Ishikawa (cell line): Measurements from ENCODE around the gene LIF.

Experiments
- CEBPB ChIP-seq: IDR thresholded peaks from 2 replicates; pipeline ENCODE4 v1.6.1; 2012
- CREB1 ChIP-seq: IDR thresholded peaks from 2 replicates; pipeline ENCODE4 v1.6.1; 2012; ENCODE audit warnings: low read depth
- EGR1 ChIP-seq: IDR thresholded peaks from 2 replicates; pipeline ENCODE4 v1.6.1; 2012
- EP300 ChIP-seq: IDR thresholded peaks from 2 replicates; pipeline ENCODE4 v1.6.1; 2012; ENCODE audit warnings: borderline replicate concordance
- NFIC ChIP-seq: IDR thresholded peaks from 2 replicates; pipeline ENCODE4 v1.6.1; 2012
- RAD21 ChIP-seq: IDR thresholded peaks from 2 replicates; pipeline ENCODE4 v1.6.1; 2012; ENCODE audit warnings: low read depth
- REST ChIP-seq: IDR thresholded peaks from 2 replicates; pipeline ENCODE4 v1.6.1; 2012; ENCODE audit warnings: low read depth, mild to moderate bottlenecking
- TAF1 ChIP-seq: IDR thresholded peaks from 2 replicates; pipeline ENCODE4 v1.6.1; 2012; ENCODE audit warnings: low read depth, mild to moderate bottlenecking
- TCF12 ChIP-seq: IDR thresholded peaks from 2 replicates; pipeline ENCODE4 v1.6.1; 2012; ENCODE audit warnings: low read depth
- TEAD4 ChIP-seq: IDR thresholded peaks from 2 replicates; pipeline ENCODE4 v1.6.1; 2012
- USF1 ChIP-seq: IDR thresholded peaks from 2 replicates; pipeline ENCODE4 v1.6.1; 2012
- YY1 ChIP-seq: IDR thresholded peaks from 2 replicates; pipeline ENCODE4 v1.6.1; 2012; ENCODE audit warnings: low read depth
- TF ChIP-seq, protein P1 (sequence below): IDR thresholded peaks from 2 replicates; pipeline ENCODE4 v1.6.1; 2012

DNA sequence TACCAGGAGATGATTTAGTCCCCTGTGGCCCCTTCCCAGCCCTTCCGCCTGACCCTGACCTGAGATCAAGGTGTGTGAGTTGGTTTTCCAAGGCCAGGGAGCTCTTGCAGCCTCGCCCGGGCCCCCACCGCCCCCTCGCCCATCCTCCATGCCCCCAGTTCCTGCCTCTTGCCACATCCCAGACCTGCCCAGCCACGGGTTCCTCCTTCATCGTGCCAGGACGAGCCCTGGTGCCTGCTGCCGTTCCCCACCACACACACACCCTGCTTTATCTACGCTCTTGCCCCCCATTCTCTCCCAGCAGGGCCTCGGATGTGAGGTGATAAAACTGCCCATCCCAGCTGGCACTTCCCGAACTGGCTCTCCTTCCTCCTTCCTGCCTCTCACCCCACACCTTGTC is 1.4 kb upstream of the LIF start:
- TF ChIP-seq REST (no peak), EP300 (no peak), TCF12 (no peak), CREB1 (no peak), EGR1 (no peak), TEAD4 (no peak), YY1 (no peak), TAF1 (no peak), CEBPB (no peak), USF1 (no peak), NFIC (no peak), RAD21 (no peak)
- TF ChIP-seq, protein P1, sequence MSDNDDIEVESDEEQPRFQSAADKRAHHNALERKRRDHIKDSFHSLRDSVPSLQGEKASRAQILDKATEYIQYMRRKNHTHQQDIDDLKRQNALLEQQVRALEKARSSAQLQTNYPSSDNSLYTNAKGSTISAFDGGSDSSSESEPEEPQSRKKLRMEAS = no peak
